GM21528 (cell line): Measurements from ENCODE around the gene FLCN.

ENCODE experiments used
- ATAC-seq: cut with Tn5 transposase; IDR thresholded peaks from one replicate; pipeline ENCODE4 v1.9.1; 2021; ENCODE audit warnings: mild to moderate bottlenecking, moderate library complexity; ENCODE audit not compliant: unreplicated experiment, low FRiP score

The FLCN gene

GRCh38 chr17:17170346-17170985, 66.5 kb downstream of the FLCN start:
- no peak for ATAC-seq

GRCh38 chr17:17169396-17169795, 67.6 kb downstream of the FLCN start:
- ATAC-seq = no peak

- ATAC-seq = no peak
Observed at GRCh38 chr17:17168401-17168800, 68.6 kb downstream of the FLCN start.

GRCh38 chr17:17167986-17168385, 69.0 kb downstream of the FLCN start:
- ATAC-seq = no peak

- no peak for ATAC-seq
Observed at GRCh38 chr17:17167356-17167755, 69.6 kb downstream of the FLCN start.

- ATAC-seq = no peak
Observed at GRCh38 chr17:17166446-17166845, 70.5 kb downstream of the FLCN start.

- no peak for ATAC-seq
Observed at GRCh38 chr17:17165666-17166308, 71.2 kb downstream of the FLCN start.

GRCh38 chr17:17164676-17165075, 72.3 kb downstream of the FLCN start:
- ATAC-seq = no peak

- no peak for ATAC-seq
Observed at GRCh38 chr17:17164156-17164555, 72.8 kb downstream of the FLCN start.
